ENCODE data around the gene MSL1. TPM values are rescaled to one million over a fixed set of nuclear protein-coding genes. Genes with fewer than 3 reads are reported as not detected.

The MSL1 gene
- total and polyA plus RNA-seq, 9 of the 15 experiments (the other 6 are each of a cell fraction or from before 2014, with no cell fraction given) = 13.8 to 120 (median 61.9) TPM

- TF ChIP-seq ARNT (IDR thresholded peaks at IDR 0.05) (peak; percentile 57 to 65; a peak in 1 of 4 replicates), MCM3 (IDR thresholded peaks at IDR 0.05) (no peak), MLLT1 (IDR thresholded peaks at IDR 0.05) (peak in 1 of 2 experiments; percentile 75; a peak in 2 of 4 replicates), SMARCE1 (IDR thresholded peaks at IDR 0.05) (0 out of 2 replicates have a peak, but pooled peaks have one; percentile 28), FOXP1 (CRISPR knock-in tag; IDR thresholded peaks at IDR 0.05) (no peak), AFF1 (IDR thresholded peaks at IDR 0.05; ENCODE audit: low read depth in 1 of 2, partially characterized antibody in 2 of 2) (peak; percentile 24 to 100), EHMT2 (IDR thresholded peaks at IDR 0.05) (no peak), SAFB2 (IDR thresholded peaks at IDR 0.05; ENCODE audit: borderline replicate concordance, low read depth, low read length, severe bottlenecking) (no peak), ZNF707 (CRISPR knock-in tag; conservative IDR thresholded peaks at IDR 0.05) (no peak), MTA2 (IDR thresholded peaks at IDR 0.05; ENCODE audit: low read depth) (peak; percentile 62), UBTF (IDR thresholded peaks at IDR 0.05; ENCODE audit: borderline replicate concordance in 1 of 2, low read depth in 2 of 2, low read length in 2 of 2) (peak in 1 of 2 experiments; percentile 66; a peak in 1 of 4 replicates), TRIM24 (IDR thresholded peaks at IDR 0.05) (peak in 1 of 2 experiments; percentile 28; a peak in 1 of 4 replicates), PHF20 (IDR thresholded peaks at IDR 0.05; ENCODE audit: partially characterized antibody) (peak; percentile 38), CLOCK (CRISPR knock-in tag; IDR thresholded peaks at IDR 0.05; ENCODE audit: borderline replicate concordance) (no peak), MXI1 (IDR thresholded peaks at IDR 0.05; ENCODE audit: low read depth, low read length) (peak; percentile 50), POLR2AphosphoS5 (IDR thresholded peaks at IDR 0.05; ENCODE audit: control insufficient read depth, insufficient read depth, low read depth, low read length) (peak; percentile 30; the same call in 1 of the 2 replicates)
Measured at GRCh38 chr17:40122999-40123810, 1.4 kb downstream of the MSL1 start (continued).
